ENCODE data around the gene GALE. TPM values are rescaled to one million over a fixed set of nuclear protein-coding genes. Genes with fewer than 3 reads are reported as not detected.
"Not testable (repeated sequence)": the region's sequence is repeated elsewhere in the genome, so short reads cannot be mapped to it uniquely, and the experiment has no call there.

Gene GALE
- total and polyA plus RNA-seq, 11 donors, result 6.2 to 20.8 (median 9.9) TPM

- no peak overlapping the region for H3K4me3 ChIP-seq
- 78 to 85% (median 83%) methylated on average over 19 to 20 of the region's 20 CpGs for WGBS, 4 donors
These were observed 2.8 kb downstream of the GALE start for GRCh38 chr1:23797478-23798448.

DNA sequence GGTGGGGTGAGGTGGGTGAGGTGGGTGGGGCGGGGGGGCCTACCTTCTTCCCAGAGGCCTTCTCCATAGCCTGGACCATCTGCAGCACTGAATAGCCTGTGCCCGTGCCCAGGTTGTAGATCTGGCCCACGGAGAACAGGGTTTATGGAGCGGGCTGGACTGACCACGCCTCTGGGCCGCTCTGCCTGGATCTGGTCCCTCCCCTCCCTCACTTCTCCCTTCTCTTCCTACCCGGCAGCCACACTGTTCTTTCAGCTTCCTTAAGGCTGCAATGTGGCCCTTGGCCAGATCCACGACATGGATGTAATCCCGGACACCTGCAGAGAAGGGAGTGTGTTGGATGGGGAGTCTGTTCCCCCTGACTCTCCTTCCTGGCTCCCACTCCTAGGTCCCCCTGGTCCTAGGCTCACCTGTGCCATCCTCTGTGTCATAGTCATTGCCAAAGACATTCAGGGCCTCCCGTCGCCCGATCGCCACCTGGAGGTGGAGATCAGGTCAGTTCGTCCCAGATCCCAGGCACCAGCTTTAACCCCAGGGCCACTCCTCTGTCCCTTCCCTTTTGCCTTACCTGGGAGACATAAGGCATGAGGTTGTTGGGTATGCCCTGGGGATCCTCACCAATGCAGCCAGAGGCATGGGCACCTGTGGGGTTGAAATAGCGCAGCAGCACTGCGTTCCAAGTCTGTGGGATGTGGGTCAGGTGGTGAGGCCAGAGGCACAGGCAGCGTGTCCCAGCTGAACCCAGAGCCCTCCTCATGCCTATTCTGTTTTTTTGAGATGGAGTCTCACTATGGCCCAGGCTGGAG lies 3.9 kb downstream of the GALE start:
- Histone ChIP-seq H3K36me3 (peaks cover 0 to 51% (median 13%) of the 10 kb centered on the region in 9 donors), H3K4me1 (peaks cover 7 to 47% (median 34%) of the 10 kb centered on the region in 12 donors), H3K27me3 (no peaks in the 10 kb centered on the region), H3K4me3 (no peak overlapping the region), H3K27ac (no peak overlapping the region), H3K9me3 (no peaks in the 10 kb centered on the region)
- ATAC-seq (no peak), DNase-seq (no peak)
- WGBS, 4 donors, result 73 to 77% (median 75%) methylated on average over 14 to 17 of the region's 17 CpGs
- TF ChIP-seq POLR2A (IDR thresholded peaks at IDR 0.05) (no peak), CTCF (IDR thresholded peaks at IDR 0.05) (no peak)
- intact Hi-C loops (cut with DNase I), result no loop called here

More at GRCh38 chr1:23797478-23798448, 2.8 kb downstream of the GALE start:
- ATAC-seq (no peak), DNase-seq (no peak)
- peaks cover 0 to 51% (median 13%) of the 10 kb centered on the region in 9 donors for H3K36me3 ChIP-seq
- H3K4me1 ChIP-seq, result peaks cover 3 to 38% (median 26%) of the 10 kb centered on the region in 12 donors
- intact Hi-C loops (cut with DNase I), result no loop called here
- TF ChIP-seq CTCF (IDR thresholded peaks at IDR 0.05) (no peak), POLR2A (IDR thresholded peaks at IDR 0.05) (no peak)
- no peaks in the 10 kb centered on the region for H3K27me3 ChIP-seq
- H3K9me3 ChIP-seq, result no peaks in the 10 kb centered on the region
- no peak overlapping the region for H3K27ac ChIP-seq

GRCh38 chr1:23795676-23796465 lies 4.7 kb downstream of the GALE start:
- Histone ChIP-seq H3K4me3 (no peak overlapping the region), H3K9me3 (no peaks in the 10 kb centered on the region), H3K36me3 (peaks cover 0 to 51% (median 13%) of the 10 kb centered on the region in 9 donors), H3K4me1 (peaks cover 7 to 45% (median 30%) of the 10 kb centered on the region in 12 donors), H3K27me3 (no peaks in the 10 kb centered on the region), H3K27ac (no peak overlapping the region)
- 50 to 89% (median 87%) methylated on average over 2 to 16 of the region's 16 CpGs for WGBS, 4 donors
- TF ChIP-seq POLR2A (IDR thresholded peaks at IDR 0.05), result no peak
- TF ChIP-seq CTCF (IDR thresholded peaks at IDR 0.05), result no peak
- intact Hi-C loops (cut with DNase I), result no loop called here
- no peak for DNase-seq
- no peak for ATAC-seq

- H3K4me3 ChIP-seq; ATAC-seq; H3K27me3 ChIP-seq; DNase-seq; intact Hi-C loops (cut with DNase I); H3K27ac ChIP-seq; H3K9me3 ChIP-seq: not testable (repeated sequence)
- WGBS, 4 donors, result 72 to 85% (median 80%) methylated on average over 6 to 9 of the region's 9 CpGs
- Histone ChIP-seq H3K4me1 (peaks cover 7 to 51% (median 35%) of the 10 kb centered on the region in 12 donors), H3K36me3 (peaks cover 0 to 51% (median 13%) of the 10 kb centered on the region in 9 donors)
These were observed 5.8 kb downstream of the GALE start for GRCh38 chr1:23794732-23795182.
